Activated T-cell treated with anti-CD3 and anti-CD28 coated beads for 1 hour (primary cell): ENCODE measurements around the gene ZNF296.
A peak's percentile ranks its signal among the peaks of the same experiment; 100 is the strongest.

ENCODE experiments used
- DNase-seq: peaks from one replicate; pipeline ENCODE4 v3.0.0-alpha.2; 2020; ENCODE audit warnings: low read depth

Gene ZNF296

GRCh38 chr19:45103156-45103507 is 26.9 kb upstream of the ZNF296 start:
- no peak for DNase-seq

GRCh38 chr19:45102481-45102880 is 26.2 kb upstream of the ZNF296 start:
- no peak for DNase-seq

GRCh38 chr19:45101806-45102205 is 25.5 kb upstream of the ZNF296 start:
- DNase-seq: no peak

- no peak for DNase-seq
Observed at GRCh38 chr19:45100846-45101252, 24.6 kb upstream of the ZNF296 start.

GRCh38 chr19:45100201-45100600 is 23.9 kb upstream of the ZNF296 start:
- DNase-seq: no peak

- no peak for DNase-seq
Observed at GRCh38 chr19:45099467-45100191, 23.4 kb upstream of the ZNF296 start.

- DNase-seq: no peak
Observed at GRCh38 chr19:45098521-45099466, 22.5 kb upstream of the ZNF296 start.

GRCh38 chr19:45097776-45098520 is 21.7 kb upstream of the ZNF296 start:
- DNase-seq: no peak

- no peak for DNase-seq
Observed at GRCh38 chr19:45097450-45097775, 21.1 kb upstream of the ZNF296 start.

- no peak for DNase-seq
Observed at GRCh38 chr19:45096700-45097099, 20.4 kb upstream of the ZNF296 start.

- DNase-seq: no peak
Observed at GRCh38 chr19:45095496-45096413, 19.5 kb upstream of the ZNF296 start.

GRCh38 chr19:45094707-45095106 is 18.4 kb upstream of the ZNF296 start:
- no peak for DNase-seq

- DNase-seq: no peak
Observed at GRCh38 chr19:45094137-45094536, 17.9 kb upstream of the ZNF296 start.

GRCh38 chr19:45092747-45093678 is 16.7 kb upstream of the ZNF296 start, which contains the start of gene PPP1R37:
TSS of gene PPP1R37 (plus strand) at chr19:45093179. CDS start at chr19:45093326, 147 bp downstream.
- peak; percentile 90 for DNase-seq

- DNase-seq: peak; percentile 97
Observed at GRCh38 chr19:45091031-45091923, 15.0 kb upstream of the ZNF296 start.

GRCh38 chr19:45090606-45091005 is 14.3 kb upstream of the ZNF296 start:
- no peak for DNase-seq

- DNase-seq: no peak
Observed at GRCh38 chr19:45090034-45090433, 13.8 kb upstream of the ZNF296 start.

- DNase-seq: no peak
Observed at GRCh38 chr19:45087531-45087930, 11.3 kb upstream of the ZNF296 start.

GRCh38 chr19:45086480-45086879 is 10.2 kb upstream of the ZNF296 start:
- DNase-seq: no peak
